GM19035 (cell line): ENCODE data around the gene TRPM5.

ENCODE experiments used
- ATAC-seq: cut with Tn5 transposase; IDR thresholded peaks from one replicate; pipeline ENCODE4 v1.9.1; 2021; ENCODE audit not compliant: unreplicated experiment

Gene TRPM5

GRCh38 chr11:2471048-2471803 is 26.9 kb upstream of the TRPM5 start:
- ATAC-seq: no peak

DNA sequence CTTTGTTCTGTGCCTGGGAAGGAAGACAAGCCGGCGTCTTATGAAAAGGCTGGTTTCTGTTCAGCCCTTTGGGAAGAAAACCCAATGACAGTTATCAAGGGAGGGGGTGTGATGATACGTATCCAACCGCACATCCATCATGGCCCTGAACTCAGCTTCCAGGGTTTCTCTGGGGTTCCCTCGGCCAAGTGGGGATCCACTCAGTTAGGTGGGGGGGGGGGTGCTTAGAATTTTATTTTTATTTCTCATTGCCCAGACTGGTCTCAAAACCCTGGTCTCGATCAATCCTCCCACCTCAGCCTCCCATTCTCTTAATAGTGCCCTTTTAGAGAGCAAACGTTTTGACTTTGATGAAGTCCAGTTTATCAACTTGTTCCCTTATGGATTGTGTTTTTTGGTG is 26.2 kb upstream of the TRPM5 start:
- ATAC-seq: no peak

GRCh38 chr11:2468363-2469235 is 24.3 kb upstream of the TRPM5 start:
- no peak for ATAC-seq

DNA sequence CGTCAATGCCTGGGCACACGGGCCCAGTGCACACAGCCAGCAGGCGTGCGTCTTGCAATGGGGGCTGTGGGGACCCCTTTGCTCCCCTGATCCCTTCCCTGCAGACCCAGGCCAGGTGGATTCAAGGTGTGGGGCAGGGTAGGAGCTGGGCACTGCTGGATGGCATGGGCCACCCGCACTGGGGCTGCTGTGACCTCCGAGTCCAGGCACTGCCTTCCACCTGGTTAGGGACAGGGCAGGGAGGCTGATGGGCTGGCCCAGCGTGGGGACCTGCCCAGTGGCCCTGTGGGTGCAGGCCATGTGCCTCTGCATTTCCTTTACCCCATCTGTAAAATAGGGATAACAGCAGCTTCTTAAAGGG is 23.4 kb upstream of the TRPM5 start:
- no peak for ATAC-seq

DNA sequence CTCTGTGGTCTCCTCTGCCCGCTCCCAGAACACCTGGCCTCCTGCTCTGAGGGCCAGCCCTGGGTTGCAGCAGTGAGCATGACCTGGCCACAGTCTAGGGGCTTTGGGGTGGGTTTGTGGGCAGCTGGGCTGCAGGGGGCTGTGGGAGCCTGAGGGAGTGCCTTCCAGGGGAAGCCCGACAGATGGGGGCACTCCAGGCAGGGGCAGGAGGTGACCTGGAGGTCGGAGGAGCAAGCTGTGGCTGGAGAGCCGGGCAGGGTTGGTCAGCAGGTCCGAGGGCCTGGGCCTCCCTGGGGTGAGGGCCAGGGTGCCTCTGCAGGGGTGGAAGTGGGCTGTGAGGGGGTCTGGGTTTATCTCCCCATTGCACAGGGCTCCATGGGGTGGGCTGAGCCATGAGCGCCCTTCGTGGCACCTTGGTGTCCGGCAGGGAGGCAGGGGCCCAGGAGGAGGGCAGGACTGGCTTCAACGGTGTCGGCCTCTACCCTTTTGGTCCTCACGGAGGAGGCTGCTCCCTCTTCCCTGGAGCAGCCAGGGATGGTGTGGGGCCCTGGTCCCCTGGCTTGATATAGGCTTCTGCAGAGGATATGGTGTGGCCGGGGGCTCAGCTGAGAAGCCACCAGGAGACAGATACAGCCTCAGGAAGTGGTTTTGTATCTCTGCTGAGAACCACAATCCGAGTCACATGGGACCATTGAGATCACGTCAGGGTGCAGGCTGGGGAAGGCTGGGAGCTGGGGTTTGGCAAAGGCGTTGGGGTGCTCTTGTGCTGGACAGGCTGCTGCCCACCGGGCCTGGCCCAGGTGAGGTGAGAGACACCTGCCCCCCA is 22.8 kb upstream of the TRPM5 start:
- no peak for ATAC-seq

- no peak for ATAC-seq
Measured at GRCh38 chr11:2466069-2466801, 21.9 kb upstream of the TRPM5 start.

GRCh38 chr11:2465202-2466068 is 21.1 kb upstream of the TRPM5 start:
- ATAC-seq: no peak

DNA sequence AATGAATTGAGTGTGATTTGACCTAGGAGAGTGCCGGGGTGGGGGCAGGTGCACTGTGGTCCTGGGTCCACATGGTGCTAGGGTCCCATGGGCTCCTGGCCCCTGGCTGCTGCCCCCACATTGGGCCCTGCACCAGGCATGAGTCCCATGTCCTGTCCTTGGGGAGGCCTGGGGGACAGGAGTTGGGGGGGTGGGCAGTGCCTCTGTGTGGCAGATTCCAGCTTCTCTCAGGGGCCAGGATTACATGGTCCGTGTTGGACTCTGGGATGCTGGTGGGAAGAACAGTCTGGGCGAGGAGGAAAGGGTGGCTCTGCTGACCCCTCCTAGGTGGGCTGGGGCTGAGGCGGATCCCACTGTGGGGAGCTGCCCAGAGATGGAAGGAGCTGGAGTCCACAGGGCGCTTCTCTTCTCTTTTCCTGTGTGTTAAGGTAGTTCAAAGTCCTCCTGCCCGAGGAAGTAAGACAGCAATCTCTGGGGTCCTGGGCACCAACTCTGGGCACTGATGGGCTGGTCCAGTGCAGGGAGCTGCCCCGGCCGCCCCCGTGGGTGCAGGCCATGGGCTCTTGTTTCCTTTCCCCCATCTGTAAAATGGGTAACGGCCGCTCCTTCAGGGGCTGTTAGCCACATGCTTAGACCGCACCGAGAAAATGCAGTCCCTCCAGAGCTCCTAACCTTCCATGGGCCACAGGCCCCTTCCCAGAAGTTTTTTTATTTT is 20.3 kb upstream of the TRPM5 start:
- no peak for ATAC-seq

GRCh38 chr11:2463766-2464277 is 19.5 kb upstream of the TRPM5 start:
- no peak for ATAC-seq

- ATAC-seq: no peak
Measured at GRCh38 chr11:2462986-2463765, 18.9 kb upstream of the TRPM5 start.

GRCh38 chr11:2462543-2462985 is 18.2 kb upstream of the TRPM5 start:
- ATAC-seq: no peak

GRCh38 chr11:2461956-2462542 is 17.7 kb upstream of the TRPM5 start:
- ATAC-seq: no peak

DNA sequence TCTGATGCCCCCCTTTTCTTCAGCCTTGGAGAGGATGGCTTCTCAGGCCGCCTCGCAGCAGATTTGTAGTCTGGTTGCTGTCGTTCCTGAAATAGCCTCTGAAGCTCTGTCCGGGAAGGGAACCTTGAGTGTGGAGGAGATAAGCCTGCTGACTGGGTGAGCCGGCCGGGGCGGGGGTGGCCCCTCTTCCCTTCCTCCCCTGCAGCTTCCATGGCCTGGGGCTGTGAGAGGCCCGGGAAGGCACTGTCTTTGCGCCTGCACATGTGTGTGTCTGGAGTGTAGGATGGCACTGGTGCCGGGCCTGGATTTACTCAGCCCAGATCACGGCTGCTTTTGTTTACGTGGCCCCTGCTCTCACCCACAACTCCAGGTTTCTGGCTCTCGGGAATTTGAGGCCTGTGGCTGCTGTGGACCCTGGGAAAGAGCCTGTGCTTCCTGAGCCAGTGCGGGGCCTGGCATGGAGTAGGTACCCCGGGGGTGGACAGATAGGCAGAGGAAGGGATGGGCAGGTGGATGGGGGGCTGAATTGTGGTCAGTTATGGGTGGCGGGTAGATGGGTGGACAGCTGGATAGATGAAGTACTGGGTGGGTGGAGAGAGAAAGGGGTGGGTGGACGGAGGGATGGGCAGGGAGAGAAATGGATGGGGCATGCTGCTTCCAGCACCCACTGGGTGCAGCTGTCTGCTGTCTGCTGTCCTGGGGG is 17.1 kb upstream of the TRPM5 start:
- no peak for ATAC-seq

DNA sequence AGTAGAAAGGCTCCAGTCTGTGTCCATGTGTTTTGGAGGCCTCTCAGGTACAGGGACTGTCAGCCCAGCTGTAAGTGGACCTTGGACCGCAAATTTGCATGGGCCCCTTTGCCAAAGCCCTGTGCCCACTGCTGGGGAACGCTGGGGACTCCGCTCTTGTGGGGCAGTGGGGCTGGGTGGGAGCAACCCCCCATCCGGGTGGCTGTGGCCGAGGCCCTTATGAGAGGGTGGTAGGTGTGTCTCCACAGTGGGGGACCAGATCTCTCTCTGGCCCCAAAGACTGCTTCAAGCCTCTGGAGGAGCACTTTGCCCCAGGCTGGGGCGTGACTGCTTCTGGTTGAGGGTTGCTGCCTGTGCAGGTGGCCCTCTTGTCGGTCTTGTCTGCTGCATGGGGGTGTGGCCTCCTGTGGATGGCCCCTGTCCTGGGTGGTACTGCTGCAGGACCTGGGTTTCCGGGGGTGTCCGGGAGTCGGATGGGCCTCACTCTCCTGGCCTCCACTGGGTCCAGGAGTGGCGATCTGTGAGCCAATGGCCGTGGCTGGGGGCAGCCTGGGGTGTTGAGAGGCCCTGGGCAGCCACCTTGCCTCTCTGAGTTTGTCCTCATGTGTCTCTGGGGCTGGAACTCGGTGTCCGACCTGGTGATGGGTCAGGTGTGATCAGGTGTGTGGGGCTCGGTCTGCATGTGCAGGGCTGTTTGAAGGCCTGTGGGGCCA is 16.4 kb upstream of the TRPM5 start:
- no peak for ATAC-seq

- no peak for ATAC-seq
Measured at GRCh38 chr11:2459796-2460531, 15.7 kb upstream of the TRPM5 start.
